ENCODE measurements around the gene LCN15.
"Not testable (repeated sequence)": the region's sequence is repeated elsewhere in the genome, so short reads cannot be mapped to it uniquely, and the experiment has no call there.

The LCN15 gene

DNA sequence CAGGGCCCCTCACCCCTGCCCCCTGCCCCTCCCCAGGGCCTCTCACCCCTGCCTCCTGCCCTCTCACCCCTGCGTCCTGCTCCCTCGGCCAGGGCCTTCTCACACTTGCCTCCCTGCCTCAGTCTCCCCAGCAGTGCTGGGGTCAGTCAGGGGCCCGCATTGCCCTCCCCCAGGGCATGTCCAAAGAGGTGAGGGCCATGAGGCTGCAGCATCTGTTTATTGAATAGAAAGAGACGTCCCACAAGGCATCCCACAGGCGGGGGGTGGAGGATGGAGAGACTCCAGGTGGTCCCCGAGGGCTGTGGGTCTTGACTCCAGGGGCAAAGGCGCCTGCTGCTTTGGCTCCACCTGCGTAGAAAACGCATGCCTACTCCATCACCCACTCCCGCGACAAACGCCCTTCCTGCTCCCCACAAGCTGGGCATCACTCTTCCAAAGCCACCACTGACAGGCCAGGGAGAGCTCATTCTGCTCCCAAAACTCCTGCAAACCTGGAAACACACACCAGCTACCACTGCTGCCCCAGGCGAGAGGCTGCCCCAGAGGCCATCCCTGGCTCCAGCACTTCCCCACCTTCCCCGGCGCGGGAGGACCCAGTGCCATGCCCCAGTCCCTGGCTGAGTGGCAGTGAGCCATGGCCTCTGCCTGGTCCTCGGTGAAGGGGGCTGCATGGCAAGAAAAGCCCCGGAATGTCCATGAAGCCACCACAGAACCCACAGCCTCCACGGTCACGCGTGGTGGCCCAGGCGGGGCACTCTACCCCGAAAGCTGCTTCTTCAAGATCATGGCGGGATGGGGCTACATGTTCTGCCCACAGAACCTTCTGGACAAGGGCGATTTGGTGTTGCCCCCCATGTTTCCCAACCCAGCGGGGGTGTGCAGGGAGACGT is 4.6 kb downstream of the LCN15 start:
- TF ChIP-seq, protein P1, sequence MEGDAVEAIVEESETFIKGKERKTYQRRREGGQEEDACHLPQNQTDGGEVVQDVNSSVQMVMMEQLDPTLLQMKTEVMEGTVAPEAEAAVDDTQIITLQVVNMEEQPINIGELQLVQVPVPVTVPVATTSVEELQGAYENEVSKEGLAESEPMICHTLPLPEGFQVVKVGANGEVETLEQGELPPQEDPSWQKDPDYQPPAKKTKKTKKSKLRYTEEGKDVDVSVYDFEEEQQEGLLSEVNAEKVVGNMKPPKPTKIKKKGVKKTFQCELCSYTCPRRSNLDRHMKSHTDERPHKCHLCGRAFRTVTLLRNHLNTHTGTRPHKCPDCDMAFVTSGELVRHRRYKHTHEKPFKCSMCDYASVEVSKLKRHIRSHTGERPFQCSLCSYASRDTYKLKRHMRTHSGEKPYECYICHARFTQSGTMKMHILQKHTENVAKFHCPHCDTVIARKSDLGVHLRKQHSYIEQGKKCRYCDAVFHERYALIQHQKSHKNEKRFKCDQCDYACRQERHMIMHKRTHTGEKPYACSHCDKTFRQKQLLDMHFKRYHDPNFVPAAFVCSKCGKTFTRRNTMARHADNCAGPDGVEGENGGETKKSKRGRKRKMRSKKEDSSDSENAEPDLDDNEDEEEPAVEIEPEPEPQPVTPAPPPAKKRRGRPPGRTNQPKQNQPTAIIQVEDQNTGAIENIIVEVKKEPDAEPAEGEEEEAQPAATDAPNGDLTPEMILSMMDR (conservative IDR thresholded peaks at IDR 0.05): no peak
- no peak overlapping the region for H3K27ac ChIP-seq

DNA sequence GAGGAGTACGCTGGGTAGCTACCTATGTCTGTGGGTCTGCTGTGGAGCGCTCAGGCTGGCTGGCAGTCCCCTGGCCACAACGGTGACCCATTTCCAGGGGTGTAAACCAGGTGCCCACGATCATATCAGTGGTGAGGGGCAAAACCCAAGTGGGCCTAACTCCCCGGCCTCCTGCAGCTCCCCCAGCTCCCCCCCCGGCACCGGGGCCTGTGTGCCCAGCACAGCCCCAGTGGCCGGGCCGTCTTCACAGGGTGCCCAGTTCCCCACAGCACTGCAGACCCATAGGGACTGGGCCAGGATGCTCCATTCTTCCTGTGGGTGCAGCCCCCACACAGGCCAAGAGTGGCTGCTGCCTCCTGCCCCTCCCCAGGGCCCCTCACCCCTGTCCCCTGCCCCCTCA is 5.3 kb downstream of the LCN15 start:
- H3K27ac ChIP-seq: no peak overlapping the region
- TF ChIP-seq, protein P1 (conservative IDR thresholded peaks at IDR 0.05): no peak

DNA sequence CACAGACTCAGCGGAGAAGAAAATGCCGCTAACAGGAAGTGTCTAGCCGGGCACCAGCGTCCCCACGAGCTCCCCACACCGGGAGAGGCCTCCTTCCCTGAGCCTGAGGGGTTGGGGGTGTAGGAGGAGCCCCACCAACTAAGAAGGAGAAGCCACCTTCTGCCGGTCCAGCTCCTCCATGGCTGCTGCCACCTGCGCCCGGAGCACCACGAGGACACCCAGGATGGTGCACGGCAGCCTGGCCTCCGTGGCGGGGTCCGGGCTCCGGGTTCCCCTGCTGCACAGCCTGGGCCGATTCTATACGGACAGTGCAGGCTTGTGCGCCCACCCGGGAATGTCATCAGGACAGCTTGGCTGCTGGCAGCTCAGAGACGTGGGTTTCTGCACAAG is 6.6 kb downstream of the LCN15 start:
- no peak overlapping the region for H3K27ac ChIP-seq
- TF ChIP-seq, protein P1 (conservative IDR thresholded peaks at IDR 0.05): no peak

DNA sequence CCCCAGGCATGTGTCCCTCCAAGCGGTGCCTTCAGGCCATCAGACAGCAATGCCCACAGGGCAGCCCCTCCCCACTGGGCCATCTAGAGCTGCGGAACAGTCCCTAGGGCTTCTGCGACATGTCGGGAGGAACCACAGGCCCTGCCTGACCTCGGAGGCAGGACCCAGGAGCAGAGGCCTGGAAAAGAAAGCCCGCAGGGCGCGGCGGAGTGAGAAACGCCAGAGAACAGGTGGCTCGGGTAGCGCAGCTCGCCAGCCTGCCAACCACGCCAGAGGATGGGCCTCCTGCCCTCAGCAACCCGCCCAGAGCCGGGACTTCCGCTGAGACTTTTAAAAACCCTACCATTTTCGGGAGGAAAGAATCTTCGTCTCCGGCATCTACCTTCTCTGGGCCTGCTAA is 7.0 kb downstream of the LCN15 start:
- H3K27ac ChIP-seq: no peak overlapping the region
- TF ChIP-seq, protein P1 (conservative IDR thresholded peaks at IDR 0.05): no peak

DNA sequence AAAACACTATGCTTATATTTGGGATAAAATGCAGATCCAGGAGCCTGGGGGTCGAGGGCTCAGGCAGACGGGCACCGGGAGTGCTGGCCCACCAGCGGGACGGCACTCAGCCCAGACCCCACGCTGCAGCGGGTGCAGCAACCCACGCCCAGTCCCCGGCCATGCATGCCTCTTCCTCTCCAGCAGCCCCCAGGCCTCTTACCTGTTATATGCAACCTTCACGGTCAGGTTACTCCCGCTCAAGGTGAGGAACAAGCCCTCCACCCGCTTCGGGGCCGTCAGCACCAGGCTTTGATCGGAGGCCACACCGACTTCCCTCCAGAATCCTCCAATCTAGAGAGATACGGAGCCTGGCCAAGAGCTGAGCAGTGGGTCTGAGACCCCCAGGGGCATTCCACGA is 7.5 kb downstream of the LCN15 start:
- TF ChIP-seq, protein P1 (conservative IDR thresholded peaks at IDR 0.05): no peak
- H3K27ac ChIP-seq: no peak overlapping the region

DNA sequence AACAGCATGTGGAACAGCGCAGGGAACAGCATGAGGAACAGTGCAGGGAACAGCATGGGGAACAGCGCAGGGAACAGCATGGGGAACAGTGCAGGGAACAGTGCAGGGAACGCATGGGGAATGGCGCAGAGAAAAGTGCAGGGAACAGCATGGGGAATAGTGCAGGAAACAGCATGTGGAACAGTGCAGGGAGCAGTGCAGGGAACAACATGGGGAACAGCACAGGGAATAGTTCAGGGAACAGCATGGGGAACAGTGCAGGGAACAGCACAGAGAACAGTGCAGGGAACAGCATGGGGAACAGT is 8.2 kb downstream of the LCN15 start:
- TF ChIP-seq, protein P1 (conservative IDR thresholded peaks at IDR 0.05): no peak
- no peak overlapping the region for H3K27ac ChIP-seq

DNA sequence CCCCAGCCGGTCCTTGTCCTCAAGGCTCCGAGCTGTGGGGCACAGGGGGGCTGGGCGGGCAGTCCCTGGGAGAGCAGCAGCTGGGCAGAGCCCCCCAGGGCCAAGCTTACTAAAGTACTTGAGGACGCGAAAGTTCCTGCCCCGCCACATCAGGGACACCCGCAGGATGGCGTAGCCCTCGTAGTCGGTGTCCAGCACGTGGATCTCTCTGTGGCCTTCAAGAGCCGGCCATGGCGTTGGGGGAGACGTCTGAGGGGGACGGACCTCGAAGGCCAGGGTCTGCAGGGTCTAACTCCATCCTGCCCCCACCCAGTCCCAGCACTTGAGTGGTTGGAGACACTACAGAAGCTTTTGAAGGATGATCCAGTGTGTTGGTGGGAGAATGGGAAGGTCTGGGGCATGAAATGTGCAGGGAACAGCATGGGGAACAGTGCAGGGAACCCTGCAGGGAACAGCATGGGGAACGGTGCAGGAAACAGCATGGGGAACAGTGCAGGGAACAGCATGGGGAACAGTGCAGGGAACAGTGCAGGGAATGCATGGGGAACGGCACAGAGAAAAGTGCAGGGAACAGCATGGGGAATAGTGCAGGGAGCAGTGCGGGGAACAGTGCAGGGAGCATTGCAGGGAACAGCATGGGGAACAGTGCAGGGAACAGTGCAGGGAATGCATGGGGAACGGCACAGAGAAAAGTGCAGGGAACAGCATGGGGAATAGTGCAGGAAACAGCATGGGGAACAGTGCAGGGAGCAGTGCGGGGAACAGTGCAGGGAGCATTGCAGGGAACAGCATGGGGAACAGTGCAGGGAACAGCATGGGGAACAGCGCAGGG is 8.8 kb downstream of the LCN15 start:
- not testable (repeated sequence) for H3K27ac ChIP-seq

Data from VCaP (cell line).